DND-41 (cell line): ENCODE measurements around the gene TSHR.

ENCODE experiments used
- ATAC-seq: fragments of 200-7000 bp; cut with Tn5 transposase; 3 replicates; pipeline ENCODE4 v1.9.1; 2021; ENCODE audit warnings: low read depth; ENCODE audit not compliant: insufficient read depth
- DNase-seq: peaks from one replicate; pipeline ENCODE4 v3.0.0-alpha.2; 2020
- H2AFZ ChIP-seq: 2 replicates; pipeline ENCODE4 v1.6.0; 2012; ENCODE audit warnings: low read depth, low read length
- H3K27ac ChIP-seq: 2 replicates; pipeline ENCODE4 v1.5.1; 2012; ENCODE audit warnings: low read length, inconsistent platforms
- H3K27me3 ChIP-seq: fragments of 200-600 bp; sonication (generic); 2 replicates; pipeline ENCODE4 v1.6.0; 2012; ENCODE audit warnings: low read length, mild to moderate bottlenecking, inconsistent platforms; ENCODE audit not compliant: insufficient read depth, poor library complexity
- H3K36me3 ChIP-seq: 2 replicates; pipeline ENCODE4 v1.5.1; 2012; ENCODE audit warnings: low read length, inconsistent platforms; ENCODE audit not compliant: insufficient read depth
- H3K4me1 ChIP-seq: 2 replicates; pipeline ENCODE4 v1.5.1; 2012; ENCODE audit warnings: mild to moderate bottlenecking, low read length; ENCODE audit not compliant: insufficient read depth
- H3K4me2 ChIP-seq: 2 replicates; pipeline ENCODE4 v1.6.0; 2012; ENCODE audit warnings: mild to moderate bottlenecking, moderate library complexity, low read length, inconsistent platforms; ENCODE audit not compliant: insufficient read depth
- H3K4me3 ChIP-seq, 2 experiments: fragments of 200-600 bp in 1 of 2; shearing (Covaris generic) in 1 of 2; 2 replicates each; pipeline ENCODE4 v1.5.1; 2012 to 2016; ENCODE audit warnings: inconsistent platforms in 2 of 2, low read length in 2 of 2, mild to moderate bottlenecking in 2 of 2, low read depth in 1 of 2, moderate library complexity in 1 of 2
- H3K79me2 ChIP-seq: 2 replicates; pipeline ENCODE4 v1.6.0; 2012; ENCODE audit warnings: low read length, inconsistent platforms; ENCODE audit not compliant: insufficient read depth
- H3K9ac ChIP-seq: 2 replicates; pipeline ENCODE4 v1.6.0; 2012; ENCODE audit warnings: low read depth, mild to moderate bottlenecking, inconsistent platforms, low read length, moderate library complexity
- H3K9me3 ChIP-seq: 2 replicates; pipeline ENCODE4 v1.5.1; 2012; ENCODE audit warnings: low read length, moderate library complexity, mild to moderate bottlenecking, inconsistent platforms; ENCODE audit not compliant: insufficient read depth, severe bottlenecking
- H4K20me1 ChIP-seq: 2 replicates; pipeline ENCODE4 v1.6.0; 2012; ENCODE audit warnings: low read length; ENCODE audit not compliant: insufficient read depth
- CTCF ChIP-seq: IDR thresholded peaks from 2 replicates; pipeline ENCODE4 v1.5.1; 2012; ENCODE audit warnings: borderline replicate concordance, low read length, moderate library complexity, mild to moderate bottlenecking; ENCODE audit not compliant: poor library complexity, severe bottlenecking; ENCODE audit errors: extremely low read depth
- EZH2 ChIP-seq: IDR thresholded peaks from 3 replicates; pipeline ENCODE4 v1.6.1; 2012; ENCODE audit warnings: borderline replicate concordance, low read depth, mild to moderate bottlenecking, moderate library complexity, low read length, inconsistent platforms; ENCODE audit not compliant: severe bottlenecking

The TSHR gene

GRCh38 chr14:81147140-81147897 lies 191.9 kb downstream of the TSHR start:
- TF ChIP-seq EZH2 (no peak), CTCF (no peak)
- Histone ChIP-seq H2AFZ (no peak overlapping the region), H3K79me2 (no peaks in the 10 kb centered on the region), H3K4me2 (no peak overlapping the region), H3K4me1 (peaks cover 13% of the 10 kb centered on the region), H3K4me3 (no peak overlapping the region), H3K9me3 (no peaks in the 10 kb centered on the region), H3K27me3 (no peaks in the 10 kb centered on the region), H3K9ac (no peak overlapping the region), H3K27ac (peak overlapping the region; percentile 48; the same call in 1 of the 2 replicates), H3K36me3 (peaks cover 20% of the 10 kb centered on the region), H4K20me1 (no peaks in the 10 kb centered on the region)
- DNase-seq = peak; percentile 36
- ATAC-seq = peak; percentile 87

DNA sequence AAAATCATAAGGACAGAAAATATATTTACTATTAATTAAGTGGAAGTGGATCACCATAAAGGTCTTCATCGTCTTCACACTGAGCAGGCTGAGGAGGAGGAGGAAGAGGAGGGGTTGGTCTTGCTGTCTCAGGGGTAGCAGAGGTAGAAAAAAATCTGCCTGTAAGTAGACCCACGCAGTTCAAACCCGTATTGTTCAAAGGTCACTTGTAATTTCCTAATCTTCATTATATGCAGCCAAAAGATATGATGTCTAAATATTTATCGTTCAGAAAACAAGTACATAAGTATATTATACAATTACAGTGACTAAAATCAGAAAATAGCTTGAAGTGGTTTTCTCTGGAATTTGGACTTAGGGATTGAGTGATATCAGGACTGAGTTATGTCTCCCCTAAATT lies 193.2 kb downstream of the TSHR start:
- H3K9me3 ChIP-seq = no peaks in the 10 kb centered on the region
- no peaks in the 10 kb centered on the region for H3K27me3 ChIP-seq
- H3K4me3 ChIP-seq = no peak overlapping the region
- no peak overlapping the region for H3K4me2 ChIP-seq
- no peaks in the 10 kb centered on the region for H4K20me1 ChIP-seq
- peaks cover 7% of the 10 kb centered on the region for H3K36me3 ChIP-seq
- peaks cover 13% of the 10 kb centered on the region for H3K4me1 ChIP-seq
- H3K79me2 ChIP-seq = no peaks in the 10 kb centered on the region
- DNase-seq (no peak), ATAC-seq (no peak)
- H3K27ac ChIP-seq = no peak overlapping the region
- TF ChIP-seq CTCF (no peak), EZH2 (no peak)
- no peak overlapping the region for H3K9ac ChIP-seq
- no peak overlapping the region for H2AFZ ChIP-seq

GRCh38 chr14:81153187-81153586 lies 197.8 kb downstream of the TSHR start:
- Histone ChIP-seq H3K9ac (no peak overlapping the region), H3K27ac (no peak overlapping the region), H3K9me3 (no peaks in the 10 kb centered on the region), H2AFZ (no peak overlapping the region), H4K20me1 (no peaks in the 10 kb centered on the region), H3K4me2 (no peak overlapping the region), H3K27me3 (no peaks in the 10 kb centered on the region), H3K4me3 (no peak overlapping the region), H3K4me1 (no peaks in the 10 kb centered on the region), H3K36me3 (no peaks in the 10 kb centered on the region), H3K79me2 (no peaks in the 10 kb centered on the region)
- ATAC-seq = no peak
- no peak for DNase-seq
- TF ChIP-seq EZH2 (no peak), CTCF (no peak)
